ENCODE data around the gene KLHL12. TPM values are rescaled to one million over a fixed set of nuclear protein-coding genes. Genes with fewer than 3 reads are reported as not detected.

KLHL12 gene
- total RNA-seq, 2 donors from 2014 or later, result 31.7 to 36.3 TPM

Other genes starting within 250 kb of the KLHL12 start
- gene SYT2, start 216.8 kb downstream of the KLHL12 start, total RNA-seq, result not detected
- 10 to 100 TPM; 47.8 to 82.2 TPM for gene KDM5B, start 118.8 kb downstream of the KLHL12 start, total RNA-seq
- gene PCAT6, start 116.3 kb downstream of the KLHL12 start, total RNA-seq, result 1 to 10 TPM in 1 of 2 donors, not detected in 1; 3.9 TPM
- gene RABIF, start 38.1 kb downstream of the KLHL12 start, total RNA-seq, result 1 to 10 TPM; 8.1 to 8.8 TPM
- 10 to 100 TPM; 69.4 to 97.8 TPM for gene ADIPOR1, start 31.1 kb upstream of the KLHL12 start, total RNA-seq
- gene CYB5R1, start 40.0 kb upstream of the KLHL12 start, total RNA-seq, result 10 to 100 TPM; 15.2 to 26.7 TPM
- 10 to 100 TPM; 67.5 to 92.0 TPM for gene TMEM183A, start 80.1 kb upstream of the KLHL12 start, total RNA-seq
- 100 to 1,000 TPM in 1 of 2 donors, 1 to 10 TPM in 1; 1.9 to 112 TPM for gene PPFIA4, start 99.3 kb upstream of the KLHL12 start, total RNA-seq
- not detected for gene MYOG, start 158.8 kb upstream of the KLHL12 start, total RNA-seq
- not detected for gene ADORA1, start 200.5 kb upstream of the KLHL12 start, total RNA-seq
- not detected for gene MYBPH, start 248.6 kb upstream of the KLHL12 start, total RNA-seq